HepG2 (cell line): ENCODE measurements around the gene MADD. TPM values are rescaled to one million over a fixed set of nuclear protein-coding genes. Genes with fewer than 3 reads are reported as not detected.

Experiments
- ATAC-seq: fragments of 200-7000 bp; cut with Tn5 transposase; 3 replicates; pipeline ENCODE4 v1.9.1; 2020; ENCODE audit warnings: mild to moderate bottlenecking, moderate library complexity
- BruUV-seq: library from RNA; stranded (reverse); fragments of 400-500 nt; replicated peaks from 2 replicates; lab custom pipeline; 2021; lab: Mats Ljungman, UMichigan
- CTCF ChIA-PET: fragments of 300-600 bp; formaldehyde crosslinking; extraction: SDS; loops from one replicate; lab custom pipeline; 2021; ENCODE audit warnings: low total read pairs, inconsistent platforms, low intra/inter-chr PET ratio; lab: Yijun Ruan, JAX
- POLR2A ChIA-PET: fragments of 350-600 bp; sonication (Branson Sonifier 250); formaldehyde crosslinking; loops from one replicate; lab custom pipeline; 2020; ENCODE audit warnings: antibody characterized with exemption, inconsistent platforms; lab: Yijun Ruan, JAX
- DNase-seq: peaks from one replicate; pipeline ENCODE4 v3.0.0-alpha.2; 2015; ENCODE audit warnings: low spot score
- FAIRE-seq: peaks from 3 replicates; lab custom pipeline; 2011; peaks lifted over from hg19 to GRCh38; lab: Jason Lieb, UNC
- H2AFZ ChIP-seq: one replicate; pipeline ENCODE4 v1.6.1; 2011; ENCODE audit warnings: low read length, inconsistent platforms
- H3K27ac ChIP-seq: fragments of 300-600 bp; 3 replicates; pipeline ENCODE4 v1.8.0; 2011; ENCODE audit warnings: mixed run types, mild to moderate bottlenecking, mixed read lengths, low read length, inconsistent platforms; ENCODE audit not compliant: insufficient read depth; ENCODE audit errors: extremely low read length
- H3K27me3 ChIP-seq, 2 experiments: fragments of 200-600 bp in 1 of 2; 2 replicates in 1 of 2; 3 replicates in 1 of 2; pipeline versions ENCODE4 v1.6.0 to v1.8.0; 2011; ENCODE audit warnings: low read length in 2 of 2, mild to moderate bottlenecking in 2 of 2, moderate library complexity in 2 of 2, inconsistent platforms in 1 of 2; ENCODE audit not compliant: insufficient read depth in 2 of 2, control insufficient read depth in 1 of 2
- H3K36me3 ChIP-seq, 2 experiments: fragments of 200-600 bp in 1 of 2; replicated peaks in 1 of 2; 2 replicates in 1 of 2; 3 replicates in 1 of 2; pipeline versions ENCODE4 v1.5.1 to v1.8.0; 2011; ENCODE audit warnings: low read length in 2 of 2, inconsistent platforms in 1 of 2; ENCODE audit not compliant: insufficient read depth in 2 of 2, control insufficient read depth in 1 of 2
- H3K4me1 ChIP-seq: 2 replicates; pipeline ENCODE4 v1.5.1; 2012; ENCODE audit warnings: low read length, inconsistent platforms; ENCODE audit not compliant: insufficient read depth
- H3K4me2 ChIP-seq: 2 replicates; pipeline ENCODE4 v1.6.0; 2011; ENCODE audit warnings: low read depth, low read length, inconsistent platforms
- H3K4me3 ChIP-seq, 3 experiments: fragments of 200-600 bp in 1 of 3; sonication (generic), shearing (Covaris generic) in 1 of 3; replicated peaks in 1 of 3; 2 replicates each; pipeline ENCODE4 v1.5.1; 2011 to 2016; ENCODE audit warnings: low read length in 3 of 3, inconsistent platforms in 2 of 3, low read depth in 2 of 3, mild to moderate bottlenecking in 2 of 3, control low read depth in 1 of 3, mixed read lengths in 1 of 3; ENCODE audit not compliant: insufficient read depth in 1 of 3
- H3K79me2 ChIP-seq: one replicate; pipeline ENCODE4 v1.6.1; 2011; ENCODE audit warnings: low read length, inconsistent platforms; ENCODE audit not compliant: insufficient read depth
- H3K9ac ChIP-seq: 2 replicates; pipeline ENCODE4 v1.6.0; 2011; ENCODE audit warnings: mild to moderate bottlenecking, low read depth, low read length, inconsistent platforms; ENCODE audit not compliant: insufficient read depth
- H3K9me3 ChIP-seq: 2 replicates; pipeline ENCODE4 v1.5.1; 2012; ENCODE audit warnings: mild to moderate bottlenecking, low read length
- H4K20me1 ChIP-seq: 2 replicates; pipeline ENCODE4 v1.6.0; 2011; ENCODE audit warnings: inconsistent platforms, mild to moderate bottlenecking, low read length, moderate library complexity; ENCODE audit not compliant: insufficient read depth
- BCL3 ChIP-seq: sonication (generic); formaldehyde crosslinking; IDR thresholded peaks from 2 replicates; pipeline ENCODE4 v1.5.1; 2020; ENCODE audit warnings: mild to moderate bottlenecking, missing genetic modification reagents, moderate library complexity
- FOSL2 ChIP-seq: sonication (generic); formaldehyde crosslinking; IDR thresholded peaks from 2 replicates; pipeline ENCODE4 v1.4.0; 2020; ENCODE audit warnings: missing genetic modification reagents
- STAG1 ChIP-seq: sonication (generic); formaldehyde crosslinking; IDR thresholded peaks from 2 replicates; pipeline ENCODE4 v1.4.0; 2020; ENCODE audit warnings: missing genetic modification reagents
- ZBTB38 ChIP-seq: sonication (generic); formaldehyde crosslinking; IDR thresholded peaks from 2 replicates; pipeline ENCODE4 v1.5.1; 2020; ENCODE audit warnings: mild to moderate bottlenecking, missing genetic modification reagents
- ZNF629 ChIP-seq: sonication (generic); formaldehyde crosslinking; conservative IDR thresholded peaks from 2 replicates; pipeline ENCODE4 v1.5.0; 2020; ENCODE audit warnings: missing genetic modification reagents
- ZNF773 ChIP-seq: sonication (generic); formaldehyde crosslinking; IDR thresholded peaks from 2 replicates; pipeline ENCODE4 v1.4.0; 2020; ENCODE audit warnings: missing genetic modification reagents, borderline replicate concordance
- ZSCAN29 ChIP-seq: sonication (generic); formaldehyde crosslinking; conservative IDR thresholded peaks from 2 replicates; pipeline ENCODE4 v1.4.0; 2020; ENCODE audit warnings: mild to moderate bottlenecking, missing genetic modification reagents
- WGBS: methylation state at CpG from one replicate; pipeline ENCODE4 v1.1.6; 2017; ENCODE audit warnings: low lambda C conversion rate; 5-methylcytosine and 5-hydroxymethylcytosine counted together
- in situ Hi-C: cut with HindIII; loops from 2 replicates; pipeline ENCODE4 v1.10.0; 2017; ENCODE audit warnings: low pct_unique_long_range_greater_than_20kb; ENCODE audit not compliant: extremely low pct_ligation_motif_present
- intact Hi-C: fragments of 100-400 bp; cut with micrococcal nuclease; formaldehyde crosslinking; loops from one replicate; pipeline ENCODE4 v1.10.0; 2022; ENCODE audit not compliant: unreplicated experiment
- polyA plus RNA-seq, 8 experiments: library from polyadenylated mRNA; depleted of rRNA in 3 of 8; stranded (reverse) in 7 of 8; unstranded in 1 of 8; fragments of >200 nt; fragmentation: Illumina TruSeq in 4 of 8; extraction: Trizol in 4 of 8; gene quantifications; 2 replicates each; pipeline versions ENCODE4 v1.2.1 to v1.2.3, GENCODE V29; 2011 to 2016; ENCODE audit warnings: low read depth in 4 of 8, missing spikeins in 1 of 8, mixed read lengths in 1 of 8; ENCODE audit not compliant: insufficient read depth in 1 of 8
- total RNA-seq, 5 experiments: library from RNA; depleted of rRNA; stranded (reverse); fragments of >200 nt; fragmentation: Illumina TruSeq; extraction: Trizol; gene quantifications; 2 replicates each; pipeline ENCODE4 v1.2.3, GENCODE V29; 2016; ENCODE audit warnings: low read depth in 1 of 5
- TF ChIP-seq, protein P1 (sequence below), 2 experiments: sonication (generic) in 1 of 2; formaldehyde crosslinking in 1 of 2; IDR thresholded peaks; 2 replicates each; pipeline versions ENCODE4 v1.6.1 to v1.9.0; 2014 to 2022; ENCODE audit warnings: antibody characterized with exemption in 1 of 2, borderline replicate concordance in 1 of 2, inconsistent platforms in 1 of 2, low read depth in 1 of 2, missing genetic modification reagents in 1 of 2

Gene MADD
- total and polyA plus RNA-seq, 2 of the 13 experiments (the other 11 are each of a cell fraction or from before 2014, with no cell fraction given) = 18.0 to 29.2 TPM

- Histone ChIP-seq H3K9ac (no peak overlapping the region), H3K79me2 (no peaks in the 10 kb centered on the region), H2AFZ (no peak overlapping the region), H3K4me1 (peaks cover 16% of the 10 kb centered on the region), H3K36me3 (no peaks in the 10 kb centered on the region), H3K4me3 (no peak overlapping the region), H3K27ac (no peak overlapping the region), H3K9me3 (no peaks in the 10 kb centered on the region), H3K27me3 (peaks cover 5 to 23% of the 10 kb centered on the region in 2 experiments; a peak in 3 of 5 replicates), H3K4me2 (no peak overlapping the region), H4K20me1 (no peaks in the 10 kb centered on the region)
- ATAC-seq = no peak
- in situ Hi-C loops (no loop called here), intact Hi-C loops (no loop called here)
- no TSS peak for BruUV-seq
- TF ChIP-seq BCL3 (CRISPR knock-in tag) (no peak), ZNF629 (CRISPR knock-in tag) (peak; percentile 60)
- FAIRE-seq = no peak
- POLR2A ChIA-PET = no interaction called here
- 50% methylated on average over 2 of the region's 4 CpGs for WGBS
- CTCF ChIA-PET = no interaction called here
- no peak for DNase-seq
Measured at GRCh38 chr11:47336595-47336994, 66.7 kb downstream of the MADD start.

- WGBS = 52% methylated on average over 17 of the region's 34 CpGs
- H3K36me3 ChIP-seq = no peaks in the 10 kb centered on the region
- H3K79me2 ChIP-seq = no peaks in the 10 kb centered on the region
- H3K9me3 ChIP-seq = no peaks in the 10 kb centered on the region
- in situ Hi-C loops (no loop called here), intact Hi-C loops (no loop called here)
- H3K9ac ChIP-seq = no peak overlapping the region
- no peak overlapping the region for H3K4me2 ChIP-seq
- DNase-seq (no peak), ATAC-seq (no peak), FAIRE-seq (no peak)
- H2AFZ ChIP-seq = no peak overlapping the region
- H3K27me3 ChIP-seq = peaks cover 6 to 31% of the 10 kb centered on the region in 2 experiments; a peak in 4 of 5 replicates
- no TSS peak for BruUV-seq
- no peak overlapping the region for H3K27ac ChIP-seq
- CTCF ChIA-PET = no interaction called here
- POLR2A ChIA-PET = no interaction called here
- H3K4me3 ChIP-seq = no peak overlapping the region
- H3K4me1 ChIP-seq = peaks cover 16% of the 10 kb centered on the region
- H4K20me1 ChIP-seq = no peaks in the 10 kb centered on the region
- TF ChIP-seq ZBTB38 (peak; percentile 96), ZNF773 (CRISPR knock-in tag) (no peak), STAG1 (no peak), ZSCAN29 (0 out of 2 replicates have a peak, but pooled peaks have one; percentile 32), FOSL2 (CRISPR knock-in tag) (peak; percentile 29; the same call in 1 of the 2 replicates)
- TF ChIP-seq, protein P1, sequence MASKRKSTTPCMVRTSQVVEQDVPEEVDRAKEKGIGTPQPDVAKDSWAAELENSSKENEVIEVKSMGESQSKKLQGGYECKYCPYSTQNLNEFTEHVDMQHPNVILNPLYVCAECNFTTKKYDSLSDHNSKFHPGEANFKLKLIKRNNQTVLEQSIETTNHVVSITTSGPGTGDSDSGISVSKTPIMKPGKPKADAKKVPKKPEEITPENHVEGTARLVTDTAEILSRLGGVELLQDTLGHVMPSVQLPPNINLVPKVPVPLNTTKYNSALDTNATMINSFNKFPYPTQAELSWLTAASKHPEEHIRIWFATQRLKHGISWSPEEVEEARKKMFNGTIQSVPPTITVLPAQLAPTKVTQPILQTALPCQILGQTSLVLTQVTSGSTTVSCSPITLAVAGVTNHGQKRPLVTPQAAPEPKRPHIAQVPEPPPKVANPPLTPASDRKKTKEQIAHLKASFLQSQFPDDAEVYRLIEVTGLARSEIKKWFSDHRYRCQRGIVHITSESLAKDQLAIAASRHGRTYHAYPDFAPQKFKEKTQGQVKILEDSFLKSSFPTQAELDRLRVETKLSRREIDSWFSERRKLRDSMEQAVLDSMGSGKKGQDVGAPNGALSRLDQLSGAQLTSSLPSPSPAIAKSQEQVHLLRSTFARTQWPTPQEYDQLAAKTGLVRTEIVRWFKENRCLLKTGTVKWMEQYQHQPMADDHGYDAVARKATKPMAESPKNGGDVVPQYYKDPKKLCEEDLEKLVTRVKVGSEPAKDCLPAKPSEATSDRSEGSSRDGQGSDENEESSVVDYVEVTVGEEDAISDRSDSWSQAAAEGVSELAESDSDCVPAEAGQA (IDR thresholded peaks at IDR 0.05; ENCODE audit: low read depth) = 0 out of 2 replicates have a peak, but pooled peaks have one; percentile 12
- TF ChIP-seq, protein P1 (CRISPR knock-in tag; IDR thresholded peaks at IDR 0.05; ENCODE audit: borderline replicate concordance) = no peak
Measured at GRCh38 chr11:47337229-47337924, 67.4 kb downstream of the MADD start.
